HCT116 (cell line): ENCODE results near the gene CARMIL1.

Experiments
- CTCF ChIP-seq, 3 experiments: fragments of 200-600 bp in 1 of 3; sonication (generic) in 1 of 3; IDR thresholded peaks in 2 of 3; conservative IDR thresholded peaks in 1 of 3; 2 replicates each; pipeline ENCODE4 v1.5.1; 2012 to 2017; ENCODE audit warnings: low read depth in 2 of 3, low read length in 2 of 3, antibody characterized with exemption in 1 of 3, borderline replicate concordance in 1 of 3, control low read depth in 1 of 3, mild to moderate bottlenecking in 1 of 3, mixed read lengths in 1 of 3, mixed run types in 1 of 3, moderate library complexity in 1 of 3; ENCODE audit not compliant: insufficient read depth in 1 of 3
- POLR2A ChIP-seq: IDR thresholded peaks from 2 replicates; pipeline ENCODE4 v1.7.0; 2011; ENCODE audit warnings: borderline replicate concordance; ENCODE audit not compliant: insufficient read depth, insufficient read length; ENCODE audit errors: extremely low read depth

DNA sequence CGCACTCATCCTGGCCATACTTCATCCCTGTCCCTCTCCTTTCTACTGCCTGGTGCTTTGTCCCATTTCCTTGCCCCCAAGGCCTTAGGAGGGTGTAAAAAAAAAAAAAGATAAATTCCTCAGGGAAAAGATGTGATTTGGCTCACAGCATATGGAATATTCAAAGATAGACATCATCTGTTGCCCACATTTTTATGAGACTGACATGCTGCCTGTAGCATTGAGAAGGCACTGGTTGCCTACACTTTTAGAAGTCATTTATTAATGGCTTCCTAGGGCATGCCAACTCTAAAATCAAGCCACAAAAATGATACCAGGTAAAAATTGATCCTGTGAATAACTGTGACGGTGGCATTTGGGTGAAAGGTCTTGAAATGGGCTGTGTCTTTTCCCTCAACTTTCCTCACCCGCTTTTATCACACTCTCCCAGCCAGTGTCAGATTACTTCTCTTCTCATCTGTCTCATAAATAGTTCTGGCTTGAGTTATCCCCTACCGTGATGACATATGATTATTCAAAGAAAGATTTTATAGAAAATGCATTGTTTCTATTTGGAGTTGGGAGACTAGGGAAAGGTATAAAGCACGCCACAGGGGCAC, 139.4 kb downstream of the CARMIL1 start:
- TF ChIP-seq POLR2A = no peak
- TF ChIP-seq CTCF (IDR thresholded peaks at IDR 0.05 in 2 of 3, conservative IDR thresholded peaks at IDR 0.05 in 1 of 3; ENCODE audit: borderline replicate concordance in 1 of 3, insufficient read depth in 1 of 3, low read depth in 2 of 3, low read length in 2 of 3) = no peak
